GM18511 (cell line): ENCODE measurements around the gene NYAP2.

Experiments used
- ATAC-seq: cut with Tn5 transposase; IDR thresholded peaks from one replicate; pipeline ENCODE4 v1.9.1; 2021; ENCODE audit warnings: mild to moderate bottlenecking, moderate library complexity; ENCODE audit not compliant: unreplicated experiment

NYAP2 gene

DNA sequence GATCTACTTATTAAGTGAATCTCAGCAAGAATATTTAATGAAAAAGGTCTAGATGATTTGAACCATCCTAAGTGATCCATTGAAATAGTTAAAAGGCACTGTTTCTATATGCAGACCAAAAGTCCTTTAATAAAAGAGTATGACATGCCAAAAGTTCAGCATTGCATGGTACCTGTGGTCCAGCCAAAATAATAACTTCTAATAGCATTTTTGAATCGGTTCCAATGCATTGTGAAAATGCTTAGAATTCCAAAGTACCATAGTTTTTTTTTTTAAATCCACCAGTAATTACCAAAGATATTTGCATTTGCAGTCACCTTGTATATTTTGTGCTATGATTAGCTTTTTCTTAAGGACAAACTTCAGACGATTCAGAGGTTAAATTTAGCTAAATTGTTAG, 79.9 kb downstream of the NYAP2 start:
- ATAC-seq: no peak

DNA sequence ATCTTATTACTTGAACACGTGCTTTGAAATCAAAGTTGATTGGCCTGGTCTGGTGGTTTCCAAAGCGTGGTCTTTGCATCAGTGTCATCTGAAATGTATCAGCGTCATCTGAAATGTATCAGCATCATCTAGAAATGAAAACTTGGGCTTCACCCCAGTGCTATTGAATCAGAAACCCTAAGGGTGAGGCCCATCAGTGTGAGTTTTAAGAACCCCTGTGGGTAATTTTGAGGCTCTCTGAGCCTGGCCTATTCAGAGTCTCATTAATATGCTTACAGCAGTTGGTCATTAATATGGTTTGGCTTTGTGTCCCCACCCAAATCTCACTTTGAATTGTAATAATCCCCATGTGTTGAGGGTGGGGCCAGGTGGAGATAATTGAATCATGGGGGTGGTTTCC, 85.2 kb downstream of the NYAP2 start:
- ATAC-seq: no peak

DNA sequence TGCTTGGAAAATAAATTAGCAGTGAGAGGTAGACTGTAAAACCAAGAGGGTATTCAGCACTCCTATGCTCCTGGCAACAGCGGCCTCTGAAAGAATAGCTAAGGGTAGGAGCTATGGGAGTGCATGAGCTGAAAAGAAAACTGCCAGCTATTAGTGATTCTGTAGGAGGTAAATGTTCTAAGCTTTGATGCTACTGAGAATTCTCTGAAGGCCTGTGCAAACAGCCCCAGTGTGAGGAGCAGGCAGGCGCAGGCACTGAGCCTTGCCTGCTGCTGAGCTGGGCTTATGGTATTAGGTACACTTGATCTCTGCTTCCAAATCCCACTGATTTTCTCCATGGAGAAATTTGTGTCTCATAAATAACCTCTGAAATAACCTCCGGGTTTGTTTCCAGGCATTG, 86.7 kb downstream of the NYAP2 start:
- ATAC-seq: no peak

DNA sequence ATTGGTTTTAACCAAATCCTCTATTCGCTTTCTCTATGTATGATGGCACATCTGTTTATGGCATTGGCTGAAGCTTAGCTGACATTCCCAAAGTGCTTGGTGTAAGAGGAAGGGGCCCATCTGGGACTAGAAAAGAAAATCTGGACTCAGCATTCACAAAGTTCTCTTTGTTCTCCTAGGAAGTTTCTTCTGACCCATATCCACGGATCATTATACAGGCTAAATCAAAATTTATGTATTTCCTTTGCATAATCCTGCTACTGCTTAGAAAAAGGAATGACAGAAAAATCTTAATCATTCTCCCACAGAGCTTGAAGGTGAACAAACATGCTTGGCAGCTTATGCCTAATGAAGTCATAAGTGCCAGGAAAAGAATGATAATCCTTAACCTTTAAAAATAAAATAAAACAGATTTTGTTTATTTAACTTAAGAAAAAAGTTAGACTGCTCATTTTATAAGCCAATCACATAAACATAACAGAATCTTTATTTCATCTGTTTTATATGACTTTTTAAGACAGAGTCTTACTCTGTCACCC, 88.4 kb downstream of the NYAP2 start:
- ATAC-seq: no peak

DNA sequence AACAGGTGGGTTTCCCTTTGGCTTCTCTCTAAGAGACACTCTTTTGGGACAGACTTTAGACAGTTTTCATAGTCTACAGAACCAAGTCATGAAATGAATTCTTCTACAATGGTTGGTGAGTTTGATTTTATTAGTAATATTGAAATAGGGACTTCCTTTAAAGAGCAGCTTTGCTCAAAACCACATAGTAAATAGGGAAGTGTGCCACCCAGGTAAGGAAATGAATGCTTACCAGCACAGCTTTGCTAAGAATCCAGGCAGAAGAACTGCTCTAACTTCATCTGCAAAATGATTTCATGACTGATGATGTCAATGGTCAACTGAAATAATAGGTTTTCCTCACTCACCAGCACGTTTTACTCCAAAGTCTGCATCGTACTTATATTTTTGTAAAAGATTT, 89.2 kb downstream of the NYAP2 start:
- peak; percentile 61 for ATAC-seq

DNA sequence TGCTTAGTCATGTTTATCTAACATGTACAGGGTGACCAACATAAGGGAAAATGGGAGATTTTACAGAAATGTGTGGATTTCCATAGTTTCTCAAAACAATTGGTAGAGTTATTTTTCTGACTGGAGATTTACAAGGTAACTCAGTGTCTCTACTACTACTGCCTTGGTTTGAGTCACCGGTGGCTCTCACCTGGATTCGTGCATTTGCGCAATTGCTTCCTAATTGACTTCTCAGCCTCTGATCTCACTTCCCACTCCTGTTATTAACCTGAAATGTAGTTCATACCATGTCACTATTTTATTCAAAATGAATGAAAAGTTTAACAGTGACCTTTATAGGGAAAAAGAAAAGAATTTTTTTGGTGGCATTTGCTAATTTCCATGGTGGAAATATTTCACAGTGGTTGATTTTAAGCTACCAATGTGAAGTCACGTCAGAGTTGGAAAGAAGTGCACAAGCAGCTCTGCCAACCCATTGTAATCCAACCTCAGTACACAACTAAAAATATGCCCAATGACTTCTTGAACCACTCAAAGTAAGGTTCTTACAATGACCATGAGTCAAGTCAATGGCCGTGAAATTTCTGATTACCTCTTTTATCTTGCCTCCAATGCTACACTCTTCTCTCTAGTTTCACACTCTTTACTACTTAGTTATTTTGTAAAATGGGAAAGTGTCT, 94.0 kb downstream of the NYAP2 start:
- ATAC-seq: no peak

DNA sequence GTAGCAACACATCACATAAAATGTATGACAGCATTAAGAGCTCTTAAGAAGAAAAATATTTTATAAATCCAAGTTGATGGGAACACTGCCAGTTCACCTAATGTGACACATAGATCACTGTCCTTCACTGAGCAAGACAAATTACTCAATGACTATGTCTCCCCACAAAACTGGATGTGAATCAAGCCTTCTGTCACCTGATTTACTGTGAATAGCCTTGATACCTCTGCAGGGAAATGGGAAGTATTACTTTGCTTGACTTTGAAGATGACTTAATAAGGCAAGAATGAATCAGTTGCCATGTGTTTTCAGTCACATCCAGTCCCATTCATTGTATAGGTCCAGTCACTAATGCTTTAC, 94.6 kb downstream of the NYAP2 start:
- ATAC-seq: no peak

DNA sequence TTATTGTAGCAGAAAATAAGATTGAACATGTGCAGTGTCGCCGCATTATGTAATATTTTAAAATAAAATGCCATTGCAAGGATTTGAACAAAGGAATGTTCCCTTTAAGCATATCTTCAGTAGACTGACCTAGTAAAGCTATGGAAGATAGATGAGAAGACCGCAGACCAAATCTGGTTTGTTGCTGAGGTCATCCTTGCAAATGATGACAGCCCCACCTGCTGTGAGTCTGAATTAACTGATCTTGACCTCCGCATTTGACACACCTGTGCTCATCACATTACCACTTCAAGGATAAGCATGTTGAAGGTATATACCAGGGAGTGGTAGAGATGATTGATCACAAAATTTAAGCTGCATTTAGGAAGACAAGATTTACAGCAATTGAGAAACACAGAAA, 96.2 kb downstream of the NYAP2 start:
- ATAC-seq: no peak

DNA sequence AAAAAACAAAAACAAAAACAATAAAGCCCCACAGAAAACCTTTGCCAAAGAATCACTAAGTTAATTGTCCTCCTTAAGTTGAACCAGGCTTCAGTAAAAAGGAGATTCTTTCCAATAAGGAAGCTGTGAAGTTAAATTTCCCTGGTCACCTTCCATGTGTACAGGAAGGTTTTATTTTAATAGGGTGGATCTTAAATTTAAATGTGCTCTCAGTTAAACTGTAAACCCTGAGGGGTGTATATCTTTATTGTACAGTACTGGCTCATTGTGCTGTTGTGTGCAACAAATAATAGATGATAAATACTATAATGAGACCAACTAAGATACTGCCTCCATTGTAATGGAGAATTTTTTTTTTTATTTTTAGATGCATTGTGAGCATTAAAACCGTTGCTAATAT, 97.1 kb downstream of the NYAP2 start:
- no peak for ATAC-seq

DNA sequence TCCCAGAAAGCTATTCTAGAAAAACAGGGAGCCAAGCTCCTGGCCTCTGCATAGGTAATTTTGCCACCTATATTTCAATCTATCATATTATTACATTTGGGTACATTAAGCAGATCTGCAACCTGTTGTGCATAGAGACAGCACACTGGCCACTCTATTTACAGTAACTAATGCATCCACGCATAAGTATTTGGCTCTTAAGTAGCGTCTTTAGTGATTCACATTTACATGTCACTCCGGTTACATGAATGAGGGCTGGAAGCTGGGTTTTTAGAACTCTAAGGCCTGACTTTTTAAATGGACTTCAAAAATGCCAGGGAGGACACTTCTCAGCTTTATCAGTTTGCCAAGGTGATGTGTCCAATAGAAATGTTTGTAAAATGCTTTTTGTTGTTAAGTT, 97.7 kb downstream of the NYAP2 start:
- ATAC-seq: no peak

DNA sequence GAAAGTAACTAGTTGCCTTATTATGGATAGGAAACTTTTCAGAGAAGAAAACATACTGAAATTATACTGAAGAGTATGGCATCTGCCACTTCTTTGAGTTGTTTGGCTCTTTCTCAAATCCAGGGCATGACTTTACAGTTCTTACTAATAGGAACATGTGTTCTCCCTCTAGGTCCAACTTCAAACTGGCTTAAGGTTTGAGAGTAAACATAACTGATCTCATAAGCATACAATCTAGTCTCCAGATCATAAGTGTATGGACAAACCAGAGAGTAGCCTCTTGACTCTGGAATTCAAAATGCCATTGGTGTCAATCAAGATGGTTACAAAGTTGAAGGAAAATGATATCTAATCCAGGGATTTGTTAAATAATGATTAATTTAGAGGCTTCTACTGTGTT, 101.5 kb downstream of the NYAP2 start:
- ATAC-seq: no peak

DNA sequence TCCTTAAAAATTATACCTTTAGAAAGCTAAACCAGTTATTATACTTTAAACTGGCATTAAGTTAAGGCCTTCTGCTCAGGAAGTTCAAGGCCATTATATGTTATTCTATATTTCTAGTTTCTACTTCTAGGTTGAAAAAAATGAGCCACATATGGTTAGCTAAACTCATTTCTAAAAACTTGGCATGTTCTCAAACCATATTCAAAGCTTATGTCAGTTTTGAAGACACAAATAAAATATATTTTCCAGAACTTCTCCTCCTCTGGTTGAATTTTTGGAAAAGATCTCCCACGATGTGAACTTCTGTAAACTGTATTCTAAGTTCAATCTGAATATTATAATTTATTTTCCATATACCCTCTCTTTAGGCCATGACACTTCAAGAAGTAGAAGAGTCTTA, 103.5 kb downstream of the NYAP2 start:
- no peak for ATAC-seq

DNA sequence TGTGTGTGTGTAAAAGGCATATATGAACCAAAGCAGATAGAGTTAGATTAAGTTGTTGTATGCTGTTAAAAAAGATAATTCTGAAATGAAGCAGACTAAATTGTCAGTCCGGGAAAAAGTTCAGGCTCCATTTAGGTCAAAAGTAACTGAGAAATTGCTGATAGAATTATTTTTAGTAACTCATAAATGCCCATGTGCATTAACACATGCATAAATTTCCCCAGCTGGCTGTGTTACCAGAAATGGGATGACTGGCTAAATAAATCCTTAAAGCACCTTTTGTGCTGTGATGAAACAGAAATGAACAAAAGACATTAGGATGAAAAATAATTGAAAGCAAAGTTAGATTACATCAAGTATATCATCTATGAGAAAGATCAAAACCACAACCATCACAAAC, 111.3 kb downstream of the NYAP2 start:
- ATAC-seq: no peak

DNA sequence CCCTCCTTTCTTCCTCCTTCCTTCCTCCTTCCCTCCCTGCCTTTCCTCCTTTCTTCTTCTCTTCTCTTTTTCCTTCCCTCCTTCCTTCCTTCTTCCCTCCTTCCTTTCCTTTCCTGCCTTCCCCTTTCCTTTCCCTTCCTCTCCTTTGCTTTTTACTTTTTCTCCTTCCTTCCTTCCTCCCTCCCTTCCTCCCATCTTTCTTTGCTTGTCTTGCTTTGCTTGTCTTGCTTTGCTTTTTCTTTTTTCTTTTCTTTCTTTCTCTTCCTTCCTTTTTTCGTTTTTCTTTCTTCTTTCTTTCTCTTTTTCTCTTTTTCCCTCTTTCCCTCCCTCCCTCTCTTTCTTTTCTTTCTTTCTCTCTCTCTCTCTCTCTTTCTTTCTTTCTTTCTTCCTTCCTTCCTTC, 113.0 kb downstream of the NYAP2 start:
- ATAC-seq: no peak

DNA sequence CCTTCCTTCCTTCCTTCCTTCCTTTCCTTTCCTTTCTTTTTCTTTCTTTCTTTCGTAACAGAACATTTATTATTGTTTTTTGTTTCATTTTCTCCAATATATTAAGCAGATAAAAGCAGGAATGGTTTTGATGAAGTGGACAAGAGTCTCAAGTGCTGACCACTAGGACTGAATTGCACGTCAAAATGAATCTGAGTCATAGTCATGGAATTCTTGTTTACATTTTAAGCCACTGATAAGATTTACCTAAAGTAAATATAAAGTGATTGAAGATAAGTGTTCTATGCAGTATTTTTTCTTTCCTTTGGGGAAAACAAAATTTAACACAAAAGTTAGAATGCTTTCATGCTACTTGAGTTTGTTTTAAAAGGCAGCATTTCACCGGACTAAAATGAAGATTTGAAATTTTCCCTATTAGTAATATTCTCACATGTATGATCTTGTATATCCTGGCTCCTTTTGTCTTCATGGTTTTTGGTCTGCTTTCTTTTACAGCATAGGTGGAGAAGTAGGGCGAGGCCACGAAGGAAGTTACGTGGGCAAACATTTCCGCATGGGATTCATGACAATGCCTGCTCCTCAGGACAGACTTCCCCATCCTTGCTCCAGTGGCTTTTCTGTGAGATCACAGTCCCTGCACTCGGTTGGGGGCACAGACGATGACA, 113.5 kb downstream of the NYAP2 start:
- no peak for ATAC-seq

DNA sequence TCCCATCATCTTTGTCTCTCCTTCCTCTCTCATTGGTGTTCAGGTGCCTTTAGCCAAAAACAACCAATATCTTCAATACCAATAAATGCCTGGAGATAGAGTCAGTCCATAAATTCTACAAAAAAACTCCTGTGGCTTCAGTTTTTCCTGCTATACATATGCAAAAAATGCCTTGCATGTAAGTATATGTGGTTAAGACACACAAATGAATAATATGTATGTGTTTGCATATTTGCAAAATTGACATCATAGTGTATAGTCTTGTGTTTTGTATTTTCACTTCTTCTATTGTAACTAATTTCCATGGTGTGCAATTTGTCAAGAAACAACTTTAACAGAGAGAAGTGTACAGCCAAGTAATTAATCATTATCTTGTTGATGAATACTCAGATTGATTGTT, 115.5 kb downstream of the NYAP2 start:
- ATAC-seq: no peak

DNA sequence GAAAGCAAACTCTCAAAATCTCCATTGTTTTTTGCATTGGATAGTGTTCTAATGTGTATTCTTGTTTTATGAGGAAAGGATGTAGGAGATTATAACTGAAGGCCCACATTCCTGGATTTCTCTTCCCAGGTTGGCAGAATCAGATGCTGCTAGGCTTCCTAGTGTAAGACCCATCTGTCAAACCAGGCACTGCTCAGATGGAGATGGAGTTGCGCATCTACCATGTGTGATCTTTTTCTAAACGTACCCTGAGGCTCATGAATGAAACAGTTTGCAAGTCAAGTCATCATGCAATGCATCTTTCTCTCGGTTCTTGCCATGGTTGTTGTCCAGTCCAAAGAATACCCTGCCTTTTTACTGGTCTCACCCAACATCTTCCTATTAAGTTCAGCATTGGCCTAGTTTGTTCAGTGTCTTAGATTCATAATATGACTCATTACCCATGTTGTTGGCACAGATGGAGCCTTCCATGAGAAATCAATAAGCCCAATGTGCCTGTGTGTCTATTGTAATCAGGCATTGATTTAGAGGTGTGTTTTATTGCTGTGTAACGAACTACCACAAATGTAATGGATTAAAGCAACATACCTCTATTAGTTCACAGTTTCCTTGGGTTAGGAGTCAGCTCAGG, 127.4 kb downstream of the NYAP2 start:
- ATAC-seq: no peak

DNA sequence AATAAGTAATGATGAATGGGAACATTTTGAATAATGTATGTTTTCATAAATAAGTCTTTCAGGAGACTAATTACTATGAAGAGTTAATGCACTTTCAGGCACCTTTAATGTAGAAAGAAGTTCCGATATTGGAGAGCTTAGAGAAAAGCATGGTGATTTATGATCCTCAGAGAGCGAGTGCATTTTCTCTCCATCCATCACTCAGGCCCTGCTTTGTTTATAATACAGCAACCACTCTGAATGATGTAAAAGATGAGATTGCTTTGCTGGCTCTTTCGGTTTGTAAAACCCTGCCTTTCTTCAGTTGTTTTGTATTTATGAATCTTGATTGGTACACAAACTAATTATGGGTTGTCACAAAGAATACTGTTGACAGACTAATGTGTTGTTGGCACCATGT, 132.0 kb downstream of the NYAP2 start:
- no peak for ATAC-seq

DNA sequence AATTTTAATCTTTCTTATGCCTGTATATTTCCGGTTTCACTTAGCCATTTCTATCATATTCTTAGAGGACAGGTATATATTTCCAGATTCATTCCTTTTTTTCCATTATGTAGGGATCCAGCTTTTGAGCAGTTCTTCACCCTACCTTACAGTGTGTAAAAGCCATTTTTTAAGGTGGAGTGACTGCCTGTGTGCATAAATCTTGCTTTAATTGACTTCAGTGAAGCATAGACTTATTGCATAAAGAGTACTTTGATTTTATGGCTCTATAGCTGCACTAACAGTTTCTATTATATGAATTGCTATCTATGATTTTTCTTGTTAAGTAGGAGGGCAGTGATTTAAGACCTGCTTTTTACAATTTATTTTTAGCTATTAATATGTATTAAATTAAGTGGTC, 132.6 kb downstream of the NYAP2 start:
- no peak for ATAC-seq

DNA sequence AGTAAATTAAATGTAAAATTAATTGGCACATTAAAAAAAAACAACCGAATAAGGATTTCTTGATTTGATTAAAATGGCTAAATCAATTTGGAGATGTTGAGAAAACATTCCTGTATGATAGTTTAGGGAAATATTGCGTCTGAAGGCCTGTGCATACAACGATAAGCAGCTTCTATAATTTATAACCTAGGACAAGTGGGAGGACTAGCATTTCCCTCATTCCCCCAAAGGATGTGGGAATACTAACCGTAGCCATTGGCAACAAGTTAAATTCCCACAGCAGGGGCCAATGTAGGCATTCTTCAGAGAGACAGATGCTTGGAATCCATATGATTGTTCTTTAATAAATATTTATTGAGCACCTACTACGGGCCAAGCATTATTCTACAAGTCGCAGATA, 134.5 kb downstream of the NYAP2 start:
- ATAC-seq: no peak

DNA sequence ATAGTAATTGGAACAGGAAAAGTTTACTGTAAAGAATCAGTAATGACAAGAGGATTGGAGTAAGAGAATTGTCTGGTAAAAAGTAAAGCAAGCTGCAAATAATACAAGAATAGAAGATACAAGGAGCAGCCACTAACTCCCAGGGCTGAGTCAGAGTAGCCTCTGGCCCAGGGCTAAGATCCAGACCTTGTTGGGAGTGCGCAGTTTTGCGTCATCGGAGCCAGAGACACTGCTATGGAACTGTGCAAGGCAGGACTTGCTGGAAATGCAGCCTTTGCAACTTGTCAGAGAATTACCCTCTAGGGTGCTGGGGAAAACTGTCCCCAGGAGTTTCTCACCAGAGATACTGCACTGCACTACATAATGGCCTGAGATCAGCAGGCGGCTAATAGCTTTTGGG, 135.2 kb downstream of the NYAP2 start:
- ATAC-seq: no peak

DNA sequence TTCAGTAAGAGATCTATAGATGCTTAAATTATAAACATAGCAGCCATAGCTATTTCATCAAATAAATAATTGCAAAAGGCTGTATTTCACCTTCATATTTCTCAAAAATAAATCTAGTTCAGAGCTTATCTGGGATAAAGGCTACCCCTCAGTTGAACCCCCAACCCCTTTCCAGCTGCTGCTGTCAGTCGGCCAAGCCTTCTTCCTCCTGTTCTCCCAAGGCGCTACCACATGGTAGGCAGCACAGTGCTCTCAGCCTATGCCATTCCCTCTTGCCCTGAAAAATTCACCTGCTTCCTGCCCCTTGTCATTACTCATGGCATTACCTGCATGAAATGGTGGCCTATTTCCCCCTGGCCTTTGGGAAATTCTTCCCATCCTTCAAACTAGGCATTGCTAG, 136.5 kb downstream of the NYAP2 start:
- ATAC-seq: no peak
